IPS-15b (cell line): ENCODE data around the gene KRTAP10-1.
"Not testable (repeated sequence)": the region's sequence is repeated elsewhere in the genome, so short reads cannot be mapped to it uniquely, and the experiment has no call there.

Experiments
- H3K27me3 ChIP-seq: one replicate; pipeline ENCODE4 v1.6.1; 2013; ENCODE audit warnings: low read length; ENCODE audit not compliant: control insufficient read depth, insufficient read depth
- H3K36me3 ChIP-seq: one replicate; pipeline ENCODE4 v1.6.1; 2013; ENCODE audit warnings: low read length; ENCODE audit not compliant: control insufficient read depth, insufficient read depth
- H3K4me1 ChIP-seq: one replicate; pipeline ENCODE4 v1.6.1; 2013; ENCODE audit warnings: mild to moderate bottlenecking, low read length; ENCODE audit not compliant: control insufficient read depth, insufficient read depth
- H3K4me3 ChIP-seq: one replicate; pipeline ENCODE4 v1.5.1; 2013; ENCODE audit warnings: low read depth, low read length
- H3K9ac ChIP-seq: one replicate; pipeline ENCODE4 v1.6.1; 2013; ENCODE audit warnings: low read depth, mild to moderate bottlenecking, low read length
- H3K9me3 ChIP-seq: one replicate; pipeline ENCODE4 v1.6.1; 2013; ENCODE audit warnings: mild to moderate bottlenecking, low read length; ENCODE audit not compliant: control insufficient read depth, insufficient read depth

Gene KRTAP10-1

GRCh38 chr21:44568261-44568660 lies 28.3 kb upstream of the KRTAP10-1 start:
- Histone ChIP-seq H3K36me3 (no peaks in the 10 kb centered on the region), H3K9ac (no peak overlapping the region), H3K4me1 (no peaks in the 10 kb centered on the region), H3K4me3 (no peak overlapping the region), H3K27me3 (no peaks in the 10 kb centered on the region), H3K9me3 (no peaks in the 10 kb centered on the region)

- Histone ChIP-seq H3K36me3 (no peaks in the 10 kb centered on the region), H3K4me3 (no peak overlapping the region), H3K27me3 (no peaks in the 10 kb centered on the region), H3K9me3 (no peaks in the 10 kb centered on the region), H3K4me1 (no peaks in the 10 kb centered on the region), H3K9ac (no peak overlapping the region)
Measured at GRCh38 chr21:44567481-44568171, 27.6 kb upstream of the KRTAP10-1 start.

GRCh38 chr21:44566403-44566802 lies 26.4 kb upstream of the KRTAP10-1 start:
- Histone ChIP-seq H3K9ac (no peak overlapping the region), H3K36me3 (no peaks in the 10 kb centered on the region), H3K4me1 (no peaks in the 10 kb centered on the region), H3K9me3 (no peaks in the 10 kb centered on the region), H3K4me3 (no peak overlapping the region), H3K27me3 (no peaks in the 10 kb centered on the region)

- no peaks in the 10 kb centered on the region for H3K4me1 ChIP-seq
- no peak overlapping the region for H3K4me3 ChIP-seq
- H3K9me3 ChIP-seq: no peaks in the 10 kb centered on the region
- no peaks in the 10 kb centered on the region for H3K36me3 ChIP-seq
- H3K27me3 ChIP-seq: no peaks in the 10 kb centered on the region
- no peak overlapping the region for H3K9ac ChIP-seq
Measured at GRCh38 chr21:44564886-44565598, 25.0 kb upstream of the KRTAP10-1 start.

- no peaks in the 10 kb centered on the region for H3K4me1 ChIP-seq
- no peaks in the 10 kb centered on the region for H3K36me3 ChIP-seq
- H3K4me3 ChIP-seq: no peak overlapping the region
- H3K27me3 ChIP-seq: no peaks in the 10 kb centered on the region
- no peaks in the 10 kb centered on the region for H3K9me3 ChIP-seq
- H3K9ac ChIP-seq: no peak overlapping the region
Measured at GRCh38 chr21:44564099-44564498, 24.1 kb upstream of the KRTAP10-1 start.

GRCh38 chr21:44558695-44559094 lies 18.7 kb upstream of the KRTAP10-1 start, which contains the start of gene KRTAP10-3:
Gene KRTAP10-3 (minus strand): TSS chr21:44558795. CDS start chr21:44558715, 80 bp downstream.
- Histone ChIP-seq H3K9ac (no peak within 1 kb of the TSS), H3K4me3 (no peak within 1 kb of the TSS), H3K4me1 (no peaks in the 10 kb centered on the region), H3K36me3 (no peaks in the 10 kb centered on the region), H3K9me3 (no peaks in the 10 kb centered on the region), H3K27me3 (no peaks in the 10 kb centered on the region)

GRCh38 chr21:44558329-44558675 lies 18.3 kb upstream of the KRTAP10-1 start:
- not testable (repeated sequence) for H3K9me3 ChIP-seq, H3K9ac ChIP-seq, H3K4me3 ChIP-seq, H3K36me3 ChIP-seq, H3K4me1 ChIP-seq, H3K27me3 ChIP-seq

GRCh38 chr21:44557491-44558328 lies 17.7 kb upstream of the KRTAP10-1 start:
- no peaks in the 10 kb centered on the region for H3K9me3 ChIP-seq
- H3K4me3 ChIP-seq: no peak overlapping the region
- H3K4me1 ChIP-seq: peaks cover 3% of the 10 kb centered on the region
- H3K27me3 ChIP-seq: no peaks in the 10 kb centered on the region
- H3K9ac ChIP-seq: no peak overlapping the region
- no peaks in the 10 kb centered on the region for H3K36me3 ChIP-seq

- Histone ChIP-seq H3K9ac (no peak overlapping the region), H3K4me3 (no peak overlapping the region)
Measured at GRCh38 chr21:44556879-44557278, 16.9 kb upstream of the KRTAP10-1 start.

GRCh38 chr21:44555200-44555875 lies 15.3 kb upstream of the KRTAP10-1 start:
- Histone ChIP-seq H3K9ac (no peak overlapping the region), H3K4me1 (peaks cover 6% of the 10 kb centered on the region), H3K4me3 (no peak overlapping the region), H3K27me3 (no peaks in the 10 kb centered on the region), H3K36me3 (peaks cover 2% of the 10 kb centered on the region), H3K9me3 (no peaks in the 10 kb centered on the region)

More at GRCh38 chr21:44556879-44557278, 16.9 kb upstream of the KRTAP10-1 start:
- H3K4me1 ChIP-seq: peaks cover 3% of the 10 kb centered on the region
- H3K9me3 ChIP-seq: no peaks in the 10 kb centered on the region
- peaks cover 2% of the 10 kb centered on the region for H3K36me3 ChIP-seq
- no peaks in the 10 kb centered on the region for H3K27me3 ChIP-seq

- H3K9ac ChIP-seq: no peak overlapping the region
- H3K4me1 ChIP-seq: peaks cover 19% of the 10 kb centered on the region
- H3K36me3 ChIP-seq: peaks cover 2% of the 10 kb centered on the region
- no peaks in the 10 kb centered on the region for H3K9me3 ChIP-seq
- no peaks in the 10 kb centered on the region for H3K27me3 ChIP-seq
- H3K4me3 ChIP-seq: no peak overlapping the region
Measured at GRCh38 chr21:44552681-44553080, 12.7 kb upstream of the KRTAP10-1 start.
